Calu3 (cell line): ENCODE measurements around the gene ATP8A2. TPM values are rescaled to one million over a fixed set of nuclear protein-coding genes. Genes with fewer than 3 reads are reported as not detected.

ENCODE experiments used
- BruUV-seq: library from RNA; stranded (reverse); fragments of 400-500 nt; replicated peaks from 2 replicates; lab custom pipeline; 2021; lab: Mats Ljungman, UMichigan
- CTCF ChIA-PET: fragments of 300-600 bp; sonication (Branson Sonifier 250); formaldehyde crosslinking; loops from one replicate; lab custom pipeline; 2022; ENCODE audit warnings: antibody characterized with exemption; lab: Charles Lee
- DNase-seq: peaks from one replicate; pipeline ENCODE4 v3.0.0; 2022
- H3K27ac Mint-ChIP-seq: one replicate; pipeline ENCODE4 v1.8.0; 2022; ENCODE audit warnings: mixed read lengths; ENCODE audit not compliant: unreplicated experiment
- H3K27me3 Mint-ChIP-seq: one replicate; pipeline ENCODE4 v1.8.0; 2022; ENCODE audit warnings: mixed read lengths; ENCODE audit not compliant: unreplicated experiment
- H3K36me3 Mint-ChIP-seq: one replicate; pipeline ENCODE4 v1.8.0; 2022; ENCODE audit warnings: mild to moderate bottlenecking, moderate library complexity, mixed read lengths; ENCODE audit not compliant: insufficient read depth, unreplicated experiment
- H3K4me1 Mint-ChIP-seq: one replicate; pipeline ENCODE4 v1.8.0; 2022; ENCODE audit warnings: mild to moderate bottlenecking, low read depth, mixed read lengths; ENCODE audit not compliant: unreplicated experiment
- H3K4me3 Mint-ChIP-seq: one replicate; pipeline ENCODE4 v1.8.0; 2022; ENCODE audit warnings: mild to moderate bottlenecking, low read depth, moderate library complexity, mixed read lengths; ENCODE audit not compliant: unreplicated experiment
- H3K9me3 Mint-ChIP-seq: one replicate; pipeline ENCODE4 v1.8.0; 2022; ENCODE audit warnings: low read depth, mixed read lengths; ENCODE audit not compliant: unreplicated experiment
- CTCF ChIP-seq: fragments of 200-600 bp; IDR thresholded peaks from one replicate; pipeline ENCODE4 v1.8.0; 2022; ENCODE audit warnings: antibody characterized with exemption; ENCODE audit not compliant: unreplicated experiment
- intact Hi-C: fragments of 100-400 bp; cut with micrococcal nuclease; formaldehyde crosslinking; loops from one replicate; pipeline ENCODE4 v1.10.0; 2022; ENCODE audit not compliant: unreplicated experiment
- total RNA-seq: library from RNA; stranded (reverse); gene quantifications from 2 replicates; pipeline ENCODE4 v1.2.3, GENCODE V29; 2022

Gene ATP8A2
- total RNA-seq, 1 experiment from 2014 or later: 0.05 TPM

GRCh38 chr13:25827831-25828465, 456.2 kb downstream of the ATP8A2 start:
- Mint-ChIP-seq H3K27ac (no peak overlapping the region), H3K36me3 (no peaks in the 10 kb centered on the region), H3K4me3 (no peak overlapping the region), H3K27me3 (peaks cover 10% of the 10 kb centered on the region), H3K9me3 (no peaks in the 10 kb centered on the region), H3K4me1 (no peaks in the 10 kb centered on the region)
- CTCF ChIA-PET: interaction anchor here (0.8 kb wide), 1 partner anchor 11 kb away, joined by 5 read pairs; no protein-coding TSS in a partner anchor
- intact Hi-C loops: loop anchor here (2.0 to 10.0 kb wide), 2 partner anchors 235 to 253 kb away; no protein-coding TSS in a partner anchor
- BruUV-seq: no TSS peak
- DNase-seq: no peak
- no peak for TF ChIP-seq CTCF

- no peak overlapping the region for H3K27ac Mint-ChIP-seq
- TF ChIP-seq CTCF: no peak
- no peaks in the 10 kb centered on the region for H3K9me3 Mint-ChIP-seq
- no peak overlapping the region for H3K4me3 Mint-ChIP-seq
- H3K4me1 Mint-ChIP-seq: no peaks in the 10 kb centered on the region
- no TSS peak for BruUV-seq
- H3K27me3 Mint-ChIP-seq: no peaks in the 10 kb centered on the region
- H3K36me3 Mint-ChIP-seq: no peaks in the 10 kb centered on the region
- CTCF ChIA-PET: no interaction called here
- intact Hi-C loops: no loop called here
- no peak for DNase-seq
Observed at GRCh38 chr13:25833761-25834160, 462.0 kb downstream of the ATP8A2 start.

GRCh38 chr13:25836574-25837336, 465.0 kb downstream of the ATP8A2 start:
- H3K4me3 Mint-ChIP-seq: no peak overlapping the region
- H3K9me3 Mint-ChIP-seq: no peaks in the 10 kb centered on the region
- CTCF ChIA-PET: no interaction called here
- TF ChIP-seq CTCF: no peak
- H3K36me3 Mint-ChIP-seq: no peaks in the 10 kb centered on the region
- DNase-seq: no peak
- intact Hi-C loops: no loop called here
- no peak overlapping the region for H3K27ac Mint-ChIP-seq
- H3K27me3 Mint-ChIP-seq: peaks cover 4% of the 10 kb centered on the region
- H3K4me1 Mint-ChIP-seq: no peaks in the 10 kb centered on the region
- no TSS peak for BruUV-seq

GRCh38 chr13:25839371-25839770, 467.6 kb downstream of the ATP8A2 start:
- BruUV-seq: no TSS peak
- Mint-ChIP-seq H3K4me1 (no peaks in the 10 kb centered on the region), H3K36me3 (no peaks in the 10 kb centered on the region), H3K27me3 (peaks cover 27% of the 10 kb centered on the region), H3K9me3 (no peaks in the 10 kb centered on the region), H3K4me3 (no peak overlapping the region), H3K27ac (no peak overlapping the region)
- CTCF ChIA-PET: no interaction called here
- intact Hi-C loops: no loop called here
- no peak for DNase-seq
- TF ChIP-seq CTCF: no peak
